ENCODE measurements around the gene RPS6KB2.

The RPS6KB2 gene

DNA sequence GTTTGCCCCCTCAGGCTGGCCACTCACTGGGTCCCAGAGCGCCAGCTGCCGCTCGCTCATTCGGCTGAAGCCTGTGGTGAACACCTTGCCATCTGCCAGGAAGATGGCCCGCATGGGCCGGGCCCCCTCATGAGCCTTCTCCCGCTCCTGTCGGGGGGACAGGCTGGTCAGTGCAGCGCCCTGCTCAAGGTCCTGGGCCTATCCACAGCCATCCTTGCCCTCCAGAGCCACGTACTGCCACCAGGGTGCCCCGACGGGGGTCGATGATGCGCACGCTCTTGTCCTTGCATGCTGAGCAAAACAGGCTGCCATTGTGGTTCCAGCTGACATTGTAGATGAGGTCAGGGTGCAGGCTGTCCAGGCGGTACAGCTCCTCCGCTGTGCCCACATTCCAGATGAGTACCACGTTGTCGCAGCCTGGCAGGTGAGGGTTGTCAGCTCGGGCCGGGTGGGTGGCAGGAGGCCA is 12.8 kb downstream of the RPS6KB2 start:
- Histone ChIP-seq H3K4me2 (no peak overlapping the region), H3K36me3 (ENCODE audit: insufficient read depth) (no peaks in the 10 kb centered on the region), H4K20me1 (ENCODE audit: insufficient read depth) (no peaks in the 10 kb centered on the region), H3K27ac (no peak overlapping the region), H3K9ac (no peak overlapping the region), H3K4me1 (ENCODE audit: low read depth, poor library complexity, severe bottlenecking) (no peaks in the 10 kb centered on the region), H3K4me3 (IDR thresholded peaks at IDR 0.05; ENCODE audit: insufficient read depth, low read depth, low read length) (no peak overlapping the region), H2AFZ (ENCODE audit: low read depth) (no peak overlapping the region), H3K79me2 (ENCODE audit: insufficient read depth, low read depth) (no peaks in the 10 kb centered on the region), H3K27me3 (ENCODE audit: insufficient read depth, low read depth) (peaks cover 11% of the 10 kb centered on the region)
- TF ChIP-seq, protein P1, sequence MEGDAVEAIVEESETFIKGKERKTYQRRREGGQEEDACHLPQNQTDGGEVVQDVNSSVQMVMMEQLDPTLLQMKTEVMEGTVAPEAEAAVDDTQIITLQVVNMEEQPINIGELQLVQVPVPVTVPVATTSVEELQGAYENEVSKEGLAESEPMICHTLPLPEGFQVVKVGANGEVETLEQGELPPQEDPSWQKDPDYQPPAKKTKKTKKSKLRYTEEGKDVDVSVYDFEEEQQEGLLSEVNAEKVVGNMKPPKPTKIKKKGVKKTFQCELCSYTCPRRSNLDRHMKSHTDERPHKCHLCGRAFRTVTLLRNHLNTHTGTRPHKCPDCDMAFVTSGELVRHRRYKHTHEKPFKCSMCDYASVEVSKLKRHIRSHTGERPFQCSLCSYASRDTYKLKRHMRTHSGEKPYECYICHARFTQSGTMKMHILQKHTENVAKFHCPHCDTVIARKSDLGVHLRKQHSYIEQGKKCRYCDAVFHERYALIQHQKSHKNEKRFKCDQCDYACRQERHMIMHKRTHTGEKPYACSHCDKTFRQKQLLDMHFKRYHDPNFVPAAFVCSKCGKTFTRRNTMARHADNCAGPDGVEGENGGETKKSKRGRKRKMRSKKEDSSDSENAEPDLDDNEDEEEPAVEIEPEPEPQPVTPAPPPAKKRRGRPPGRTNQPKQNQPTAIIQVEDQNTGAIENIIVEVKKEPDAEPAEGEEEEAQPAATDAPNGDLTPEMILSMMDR (conservative IDR thresholded peaks at IDR 0.05; ENCODE audit: low read depth, low read length), result no peak

DNA sequence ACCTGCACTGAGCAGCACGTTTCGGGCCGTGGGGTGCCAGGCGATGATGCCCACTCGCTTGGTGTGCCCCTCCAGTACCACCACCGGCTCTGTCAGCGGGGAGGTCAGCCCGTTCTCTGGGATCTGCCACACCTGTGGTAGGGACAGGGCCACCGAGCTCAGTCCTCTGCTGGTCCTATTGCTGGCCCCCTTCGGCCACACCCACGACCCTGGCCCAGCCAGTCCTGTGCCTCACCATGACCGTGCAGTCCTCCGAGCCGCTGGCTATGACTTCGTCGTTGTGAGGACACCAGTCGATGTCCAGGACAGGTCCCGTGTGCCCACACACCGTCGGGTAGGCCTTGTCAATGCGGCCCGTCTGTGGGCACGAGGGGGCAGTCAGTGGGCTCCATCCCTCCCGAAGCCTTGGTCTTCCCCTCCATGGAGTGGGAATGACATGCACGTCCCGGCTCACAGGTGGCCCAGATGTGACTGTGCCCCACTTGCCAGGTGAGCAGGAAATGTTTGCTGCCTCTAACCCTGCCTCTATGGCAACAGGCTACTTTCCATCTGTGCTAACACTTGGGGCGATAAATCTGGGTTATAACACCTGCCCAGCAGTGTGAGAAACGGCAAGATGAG is 13.5 kb downstream of the RPS6KB2 start:
- Histone ChIP-seq H3K4me3 (IDR thresholded peaks at IDR 0.05; ENCODE audit: insufficient read depth, low read depth, low read length) (no peak overlapping the region), H3K27ac (no peak overlapping the region), H4K20me1 (ENCODE audit: insufficient read depth) (no peaks in the 10 kb centered on the region), H3K4me2 (no peak overlapping the region), H3K27me3 (ENCODE audit: insufficient read depth, low read depth) (peaks cover 16% of the 10 kb centered on the region), H3K79me2 (ENCODE audit: insufficient read depth, low read depth) (no peaks in the 10 kb centered on the region), H2AFZ (ENCODE audit: low read depth) (no peak overlapping the region), H3K36me3 (ENCODE audit: insufficient read depth) (no peaks in the 10 kb centered on the region), H3K4me1 (ENCODE audit: low read depth, poor library complexity, severe bottlenecking) (no peaks in the 10 kb centered on the region), H3K9ac (no peak overlapping the region)
- TF ChIP-seq, protein P1 (conservative IDR thresholded peaks at IDR 0.05; ENCODE audit: low read depth, low read length), result no peak

DNA sequence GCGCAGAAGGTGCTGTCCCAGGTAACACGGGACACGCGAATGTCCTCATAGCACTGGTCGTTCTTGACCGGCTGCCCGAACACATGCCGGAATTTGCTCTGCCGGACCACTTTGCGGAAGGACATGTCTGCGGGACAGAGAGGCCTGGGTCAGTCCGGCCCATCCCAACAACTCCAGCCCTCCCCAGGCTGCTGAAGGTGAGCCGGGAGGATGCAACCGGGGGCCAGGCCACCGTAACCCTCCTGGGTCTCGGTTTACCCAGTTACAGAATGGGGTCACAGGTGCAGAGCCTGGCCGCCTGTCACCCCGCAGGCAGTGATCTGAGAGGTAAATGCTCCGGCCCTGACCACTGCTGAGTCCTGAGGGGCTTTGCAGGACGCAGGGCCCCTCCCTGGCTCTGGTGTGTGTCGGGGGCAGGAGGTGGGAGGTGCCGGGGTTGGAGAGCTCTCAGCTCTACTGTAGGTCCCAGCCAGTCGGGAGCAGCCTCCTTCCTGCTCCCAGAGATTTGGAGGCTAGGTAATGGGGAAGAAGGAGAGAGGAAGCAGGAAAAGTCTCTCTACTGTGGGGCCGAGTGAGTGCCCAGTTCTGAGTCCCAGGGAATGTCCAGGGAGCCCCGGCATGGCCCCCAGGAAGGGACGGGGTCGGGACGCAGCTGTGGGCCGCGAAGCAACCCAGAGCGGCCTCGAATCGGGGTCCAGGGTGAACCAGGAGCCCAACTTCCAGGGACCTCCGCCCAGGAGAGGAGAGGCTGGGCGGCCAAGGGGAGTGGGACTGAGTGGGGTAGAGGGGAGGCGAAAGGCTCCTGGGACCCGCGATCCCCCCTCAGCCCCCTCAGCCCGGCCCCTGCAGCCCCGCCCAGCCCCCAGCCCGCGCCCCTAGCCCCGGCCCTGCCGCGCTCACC is 14.5 kb downstream of the RPS6KB2 start:
- H3K27me3 ChIP-seq (ENCODE audit: insufficient read depth, low read depth), result peaks cover 25% of the 10 kb centered on the region
- no peaks in the 10 kb centered on the region for H3K4me1 ChIP-seq (ENCODE audit: low read depth, poor library complexity, severe bottlenecking)
- no peak overlapping the region for H3K4me3 ChIP-seq (IDR thresholded peaks at IDR 0.05; ENCODE audit: insufficient read depth, low read depth, low read length)
- H3K4me2 ChIP-seq, result no peak overlapping the region
- no peak overlapping the region for H3K27ac ChIP-seq
- H3K79me2 ChIP-seq (ENCODE audit: insufficient read depth, low read depth), result no peaks in the 10 kb centered on the region
- H3K36me3 ChIP-seq (ENCODE audit: insufficient read depth), result no peaks in the 10 kb centered on the region
- H4K20me1 ChIP-seq (ENCODE audit: insufficient read depth), result no peaks in the 10 kb centered on the region
- no peak overlapping the region for H2AFZ ChIP-seq (ENCODE audit: low read depth)
- TF ChIP-seq, protein P1 (conservative IDR thresholded peaks at IDR 0.05; ENCODE audit: low read depth, low read length), result no peak
- no peak overlapping the region for H3K9ac ChIP-seq

DNA sequence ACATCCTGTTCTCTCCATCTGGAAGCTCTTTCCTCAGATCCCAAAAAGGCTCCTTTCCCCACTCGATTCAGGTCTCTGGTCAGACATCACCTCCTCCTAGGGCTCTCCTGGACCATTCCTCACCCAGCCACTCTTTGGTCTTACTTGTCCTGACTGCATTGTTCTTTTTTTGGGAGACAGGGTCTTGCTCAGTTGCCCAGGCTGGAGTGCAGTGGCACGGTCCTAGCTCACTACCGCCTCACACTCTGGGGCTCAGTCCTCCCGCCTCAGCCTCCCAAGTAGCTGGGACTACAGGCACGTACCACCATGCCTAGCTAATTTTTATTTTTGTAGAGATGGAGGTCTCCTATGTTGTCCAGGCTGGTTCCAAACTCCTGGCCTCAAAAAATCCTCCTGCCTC is 17.2 kb downstream of the RPS6KB2 start:
- Histone ChIP-seq H3K4me3 (IDR thresholded peaks at IDR 0.05; ENCODE audit: insufficient read depth, low read depth, low read length) (no peak overlapping the region), H3K36me3 (ENCODE audit: insufficient read depth) (no peaks in the 10 kb centered on the region), H3K27ac (no peak overlapping the region), H3K79me2 (ENCODE audit: insufficient read depth, low read depth) (no peaks in the 10 kb centered on the region), H3K9ac (no peak overlapping the region), H4K20me1 (ENCODE audit: insufficient read depth) (no peaks in the 10 kb centered on the region), H3K4me2 (no peak overlapping the region), H3K4me1 (ENCODE audit: low read depth, poor library complexity, severe bottlenecking) (no peaks in the 10 kb centered on the region), H2AFZ (ENCODE audit: low read depth) (no peak overlapping the region), H3K27me3 (ENCODE audit: insufficient read depth, low read depth) (peaks cover 30% of the 10 kb centered on the region)
- TF ChIP-seq, protein P1 (conservative IDR thresholded peaks at IDR 0.05; ENCODE audit: low read depth, low read length), result no peak
